ENCODE measurements around the gene LAPTM5. TPM values are rescaled to one million over a fixed set of nuclear protein-coding genes. Genes with fewer than 3 reads are reported as not detected.

The LAPTM5 gene
- total and polyA plus RNA-seq, 10 of the 15 experiments (the other 5 are each of a cell fraction or from before 2014, with no cell fraction given), result 24.1 to 1,034 (median 687) TPM

GRCh38 chr1:30756545-30757351, 826 bp downstream of the LAPTM5 start (continued):
- no peak for TF ChIP-seq ASH2L (IDR thresholded peaks at IDR 0.05; ENCODE audit: borderline replicate concordance, low read depth)
- TF ChIP-seq RELB (IDR thresholded peaks at IDR 0.05; ENCODE audit: low read depth), result peak; percentile 87
- TF ChIP-seq ELK1 (IDR thresholded peaks at IDR 0.05; ENCODE audit: low read depth, low read length), result no peak
- TF ChIP-seq EZH2 (IDR thresholded peaks at IDR 0.05; ENCODE audit: borderline replicate concordance, control insufficient read depth, low read depth, low read length), result no peak
- TF ChIP-seq MTA2 (IDR thresholded peaks at IDR 0.05; ENCODE audit: low read depth), result peak; percentile 79
- TF ChIP-seq SUZ12 (IDR thresholded peaks at IDR 0.05; ENCODE audit: unreplicated experiment), result no peak
- peak; percentile 36 for TF ChIP-seq CUX1 (IDR thresholded peaks at IDR 0.05; ENCODE audit: insufficient replicate concordance, low read depth, low read length)
- no peak for TF ChIP-seq CEBPB (IDR thresholded peaks at IDR 0.05; ENCODE audit: borderline replicate concordance in 1 of 2, low read depth in 2 of 2, low read length in 2 of 2)
- no peak for TF ChIP-seq KLF5 (IDR thresholded peaks at IDR 0.05; ENCODE audit: partially characterized antibody)
- TF ChIP-seq TAF1 (IDR thresholded peaks at IDR 0.05; ENCODE audit: borderline replicate concordance, low read depth, low read length), result peak; percentile 69; the same call in 1 of the 2 replicates
- TF ChIP-seq IKZF2 (IDR thresholded peaks at IDR 0.05), result peak; percentile 97 to 98
- TF ChIP-seq HDGF (IDR thresholded peaks at IDR 0.05), result peak; percentile 50; the same call in 1 of the 2 replicates
- TF ChIP-seq ZBTB4 (CRISPR knock-in tag; IDR thresholded peaks at IDR 0.05), result no peak

Data from GM12878 (cell line).